Vagina (tissue), 2 donors: Measurements from ENCODE around the gene SMIM29. TPM values are rescaled to one million over a fixed set of nuclear protein-coding genes. Genes with fewer than 3 reads are reported as not detected.

Experiments used
- DNase-seq, 2 donors: peaks; one replicate each; pipeline ENCODE4 v3.0.0-alpha.2; 2017; ENCODE audit errors: extremely low spot score in 2 of 2
- H3K27ac ChIP-seq: fragments of 200-600 bp; sonication (generic); one replicate; pipeline ENCODE4 v1.5.1; 2019
- H3K27me3 ChIP-seq: fragments of 200-600 bp; sonication (generic); one replicate; pipeline ENCODE4 v1.5.1; 2019
- H3K36me3 ChIP-seq, 2 donors: fragments of 200-600 bp; sonication (generic); one replicate each; pipeline ENCODE4 v1.5.1; 2017 to 2019
- H3K4me1 ChIP-seq: fragments of 200-600 bp; sonication (generic); one replicate; pipeline ENCODE4 v1.5.1; 2019
- H3K4me3 ChIP-seq, 2 donors: fragments of 200-600 bp; sonication (generic); 1 replicate in 1 of 2; 2 replicates in 1 of 2; pipeline ENCODE4 v1.5.1; 2016 to 2019
- H3K9me3 ChIP-seq: fragments of 200-600 bp; sonication (generic); one replicate; pipeline ENCODE4 v1.5.1; 2019
- POLR2A ChIP-seq, 2 donors: fragments of 450-650 bp; IDR thresholded peaks; one replicate each; pipeline ENCODE4 v1.6.1; 2017; ENCODE audit warnings: antibody characterized with exemption in 2 of 2, mild to moderate bottlenecking in 2 of 2, moderate library complexity in 2 of 2
- POLR2AphosphoS5 ChIP-seq, 2 donors: sonication (generic); formaldehyde crosslinking; IDR thresholded peaks; one replicate each; pipeline ENCODE4 v1.9.0; 2017; ENCODE audit warnings: antibody characterized with exemption in 2 of 2, mild to moderate bottlenecking in 2 of 2, low read depth in 1 of 2; ENCODE audit not compliant: insufficient read depth in 1 of 2
- intact Hi-C: fragments of 100-400 bp; cut with DNase I; formaldehyde crosslinking; loops from one replicate; pipeline ENCODE4 v1.15.1; 2023
- total RNA-seq: library from RNA; depleted of rRNA; stranded (reverse); fragments of >200 nt; gene quantifications from one replicate; pipeline ENCODE4 v1.2.3, GENCODE V29; 2016
- TF ChIP-seq, protein P1 (sequence below), 3 experiments: fragments of 450-650 bp in 2 of 3; fragments of 200-600 bp in 1 of 3; sonication (generic) in 1 of 3; IDR thresholded peaks; one replicate each; pipeline ENCODE4 v1.5.1; 2017 to 2019; ENCODE audit warnings: antibody characterized with exemption in 3 of 3, mild to moderate bottlenecking in 2 of 3, moderate library complexity in 2 of 3

The SMIM29 gene
- total RNA-seq, 1 donor from 2014 or later: 22.3 TPM

DNA sequence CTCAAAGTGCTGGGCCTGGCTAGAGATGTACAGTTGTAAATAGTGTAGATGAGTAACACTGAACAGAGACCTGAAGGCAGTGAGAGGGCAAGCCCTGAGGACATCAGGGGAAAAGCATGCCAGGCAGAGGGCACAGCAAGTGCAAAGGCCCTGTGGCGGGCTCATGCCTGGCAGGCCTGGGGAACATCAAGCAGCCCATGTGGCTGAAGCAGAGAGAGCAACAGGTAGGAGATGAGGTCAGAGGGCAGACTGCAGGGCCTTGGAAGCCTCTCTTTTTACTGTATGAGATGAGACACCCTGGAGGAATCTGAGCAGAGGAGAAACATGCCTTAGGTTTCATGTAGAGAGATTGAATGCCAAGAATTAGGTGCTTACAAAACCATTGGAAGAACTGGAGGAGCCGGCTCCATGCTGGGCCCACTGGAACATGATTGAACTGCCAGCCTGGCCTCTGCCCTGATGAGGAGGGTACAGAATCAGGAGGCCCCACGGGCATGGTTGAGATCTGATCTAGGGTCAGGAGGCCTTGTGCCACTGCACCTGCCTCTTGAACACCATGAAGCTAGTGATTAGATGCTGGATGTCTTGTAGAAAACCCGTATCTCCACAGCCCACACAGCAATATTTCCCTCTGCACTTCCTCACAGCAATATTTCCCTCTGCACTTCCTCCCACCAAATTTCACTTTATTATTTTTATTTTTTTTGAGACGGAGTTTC lies 18.0 kb downstream of the SMIM29 start:
- no peak for DNase-seq
- Histone ChIP-seq H3K27ac (no peak overlapping the region), H3K4me1 (peaks cover 16% of the 10 kb centered on the region), H3K9me3 (no peaks in the 10 kb centered on the region), H3K27me3 (no peaks in the 10 kb centered on the region), H3K4me3 (no peak overlapping the region), H3K36me3 (no peaks in the 10 kb centered on the region)
- intact Hi-C loops: loop anchor here (5.0 kb wide), 1 partner anchor 1566 kb away; the partner anchor contains the start of gene CLPS
- TF ChIP-seq, protein P1, sequence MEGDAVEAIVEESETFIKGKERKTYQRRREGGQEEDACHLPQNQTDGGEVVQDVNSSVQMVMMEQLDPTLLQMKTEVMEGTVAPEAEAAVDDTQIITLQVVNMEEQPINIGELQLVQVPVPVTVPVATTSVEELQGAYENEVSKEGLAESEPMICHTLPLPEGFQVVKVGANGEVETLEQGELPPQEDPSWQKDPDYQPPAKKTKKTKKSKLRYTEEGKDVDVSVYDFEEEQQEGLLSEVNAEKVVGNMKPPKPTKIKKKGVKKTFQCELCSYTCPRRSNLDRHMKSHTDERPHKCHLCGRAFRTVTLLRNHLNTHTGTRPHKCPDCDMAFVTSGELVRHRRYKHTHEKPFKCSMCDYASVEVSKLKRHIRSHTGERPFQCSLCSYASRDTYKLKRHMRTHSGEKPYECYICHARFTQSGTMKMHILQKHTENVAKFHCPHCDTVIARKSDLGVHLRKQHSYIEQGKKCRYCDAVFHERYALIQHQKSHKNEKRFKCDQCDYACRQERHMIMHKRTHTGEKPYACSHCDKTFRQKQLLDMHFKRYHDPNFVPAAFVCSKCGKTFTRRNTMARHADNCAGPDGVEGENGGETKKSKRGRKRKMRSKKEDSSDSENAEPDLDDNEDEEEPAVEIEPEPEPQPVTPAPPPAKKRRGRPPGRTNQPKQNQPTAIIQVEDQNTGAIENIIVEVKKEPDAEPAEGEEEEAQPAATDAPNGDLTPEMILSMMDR (IDR thresholded peaks at IDR 0.05): no peak
- TF ChIP-seq POLR2AphosphoS5 (IDR thresholded peaks at IDR 0.05; ENCODE audit: insufficient read depth in 1 of 2, low read depth in 1 of 2) (no peak), POLR2A (IDR thresholded peaks at IDR 0.05) (no peak)

DNA sequence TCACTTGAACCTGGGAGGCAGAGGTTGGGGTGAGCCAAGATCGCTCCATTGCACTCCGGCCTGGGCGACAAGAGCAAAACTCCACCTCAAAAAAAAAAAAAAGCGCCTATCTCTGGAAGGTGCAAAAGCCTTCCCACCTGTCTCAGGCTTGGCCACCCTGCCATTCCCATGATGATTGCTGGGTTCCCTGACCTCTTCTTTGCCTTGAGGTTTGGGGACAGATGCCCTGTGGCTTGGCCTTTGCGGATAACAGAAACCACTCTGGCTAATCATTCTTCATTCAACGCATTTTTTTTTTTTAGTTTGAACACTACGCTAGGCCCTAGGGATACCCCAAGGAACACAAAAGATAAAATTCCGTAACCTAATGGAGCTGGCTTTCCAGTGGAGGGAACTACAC lies 18.9 kb downstream of the SMIM29 start:
- intact Hi-C loops: loop anchor here (5.0 kb wide), 1 partner anchor 1567 kb away; the partner anchor contains the start of gene CLPS
- DNase-seq: no peak
- Histone ChIP-seq H3K4me3 (no peak overlapping the region), H3K4me1 (peaks cover 13% of the 10 kb centered on the region), H3K9me3 (no peaks in the 10 kb centered on the region), H3K36me3 (no peaks in the 10 kb centered on the region), H3K27me3 (no peaks in the 10 kb centered on the region), H3K27ac (no peak overlapping the region)
- TF ChIP-seq, protein P1 (IDR thresholded peaks at IDR 0.05): no peak
- TF ChIP-seq POLR2AphosphoS5 (IDR thresholded peaks at IDR 0.05; ENCODE audit: insufficient read depth in 1 of 2, low read depth in 1 of 2) (no peak), POLR2A (IDR thresholded peaks at IDR 0.05) (no peak)

DNA sequence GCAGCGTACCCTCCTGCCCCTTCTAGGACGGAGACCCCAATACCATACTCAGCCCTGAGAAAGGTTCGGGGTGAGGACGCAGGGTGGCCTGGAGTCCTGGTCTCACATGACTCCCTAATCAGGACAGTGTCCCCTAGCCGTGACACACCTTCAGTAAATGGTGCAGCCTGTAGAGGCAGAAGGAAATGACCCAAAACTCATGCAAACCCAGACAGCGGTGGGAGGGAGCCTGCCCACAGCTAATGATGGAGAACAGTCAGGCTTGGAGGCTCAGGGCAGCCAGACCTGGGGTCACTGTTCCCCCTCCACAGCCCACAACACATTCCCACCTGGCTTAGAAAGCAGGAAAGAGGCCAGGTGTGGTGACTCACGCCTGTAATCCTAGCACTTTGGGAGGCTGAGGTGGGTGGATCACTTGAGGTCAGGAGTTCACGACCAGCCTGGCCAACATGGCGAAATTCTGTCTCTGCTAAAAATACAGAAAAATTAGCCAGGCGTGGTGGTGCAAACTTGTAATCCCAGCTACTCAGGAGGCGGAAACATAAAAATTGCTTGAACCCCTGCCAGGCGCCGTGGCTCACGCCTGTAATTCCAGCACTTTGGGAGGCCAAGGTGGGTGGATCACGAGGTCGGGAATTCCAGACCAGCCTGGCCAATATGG lies 20.9 kb downstream of the SMIM29 start:
- Histone ChIP-seq H3K9me3 (no peaks in the 10 kb centered on the region), H3K36me3 (no peaks in the 10 kb centered on the region), H3K27me3 (no peaks in the 10 kb centered on the region), H3K27ac (no peak overlapping the region), H3K4me1 (peaks cover 29% of the 10 kb centered on the region), H3K4me3 (no peak overlapping the region)
- intact Hi-C loops: no loop called here
- no peak for DNase-seq
- TF ChIP-seq POLR2AphosphoS5 (IDR thresholded peaks at IDR 0.05; ENCODE audit: insufficient read depth in 1 of 2, low read depth in 1 of 2) (no peak), POLR2A (IDR thresholded peaks at IDR 0.05) (no peak)
- TF ChIP-seq, protein P1 (IDR thresholded peaks at IDR 0.05): no peak

GRCh38 chr6:34226731-34227586 lies 21.8 kb downstream of the SMIM29 start:
- H3K27me3 ChIP-seq: no peaks in the 10 kb centered on the region
- no peaks in the 10 kb centered on the region for H3K36me3 ChIP-seq
- H3K9me3 ChIP-seq: no peaks in the 10 kb centered on the region
- H3K4me3 ChIP-seq: no peak overlapping the region
- H3K27ac ChIP-seq: peak overlapping the region; percentile 33
- H3K4me1 ChIP-seq: peaks cover 29% of the 10 kb centered on the region
- intact Hi-C loops: no loop called here
- no peak for TF ChIP-seq POLR2A (IDR thresholded peaks at IDR 0.05)
- no peak for TF ChIP-seq POLR2AphosphoS5 (IDR thresholded peaks at IDR 0.05; ENCODE audit: insufficient read depth in 1 of 2, low read depth in 1 of 2)
- TF ChIP-seq, protein P1 (IDR thresholded peaks at IDR 0.05): no peak
- no peak for DNase-seq
